Right lobe of liver (tissue), 6 donors: ENCODE measurements around the gene EPS8L2. TPM values are rescaled to one million over a fixed set of nuclear protein-coding genes. Genes with fewer than 3 reads are reported as not detected.

Experiments used
- ATAC-seq, 4 donors: fragments of 200-7000 bp; cut with Tn5 transposase; one replicate each; pipeline ENCODE4 v1.9.1; 2020; ENCODE audit warnings: mild to moderate bottlenecking in 4 of 4, moderate library complexity in 4 of 4
- DNase-seq, 3 donors: peaks; one replicate each; pipeline ENCODE4 v3.0.0-alpha.2; 2020
- H3K27ac ChIP-seq, 3 donors: fragments of 200-600 bp; one replicate each; pipeline ENCODE4 v1.8.0; 2022
- H3K27me3 ChIP-seq, 2 donors: fragments of 200-600 bp; one replicate each; pipeline ENCODE4 v1.8.0; 2022
- H3K36me3 ChIP-seq, 4 donors: fragments of 200-600 bp; sonication (generic) in 1 of 4; one replicate each; pipeline versions ENCODE4 v1.5.1 to v1.8.0; 2017 to 2022; ENCODE audit warnings: control low read depth in 1 of 4
- H3K4me1 ChIP-seq, 4 donors: fragments of 200-600 bp; sonication (generic) in 1 of 4; one replicate each; pipeline versions ENCODE4 v1.5.1 to v1.8.0; 2017 to 2022; ENCODE audit warnings: control low read depth in 1 of 4
- H3K4me3 ChIP-seq, 3 donors: fragments of 200-600 bp; one replicate each; pipeline ENCODE4 v1.8.0; 2022
- H3K9me3 ChIP-seq, 4 donors: fragments of 200-600 bp; sonication (generic) in 1 of 4; one replicate each; pipeline versions ENCODE4 v1.5.1 to v1.8.0; 2017 to 2022; ENCODE audit warnings: control low read depth in 1 of 4
- POLR2A ChIP-seq: fragments of 450-650 bp; IDR thresholded peaks from one replicate; pipeline ENCODE4 v1.6.1; 2017; ENCODE audit warnings: antibody characterized with exemption, mild to moderate bottlenecking
- WGBS: methylation state at CpG from one replicate; pipeline ENCODE4 v1.1.6; 2018; ENCODE audit warnings: low coverage, low lambda C conversion rate; ENCODE audit not compliant: insufficient coverage; ENCODE audit errors: missing lambda C conversion rate; 5-methylcytosine and 5-hydroxymethylcytosine counted together
- intact Hi-C, 2 donors: fragments of 100-400 bp; cut with DNase I; formaldehyde crosslinking; loops; one replicate each; pipeline versions ENCODE4 v1.11.2 to v1.14.1; 2022
- total RNA-seq, 6 experiments: library from RNA; depleted of rRNA in 2 of 6; stranded (reverse); fragments of >200 nt in 2 of 6; fragmentation: NEBNext Ultra II Directional in 3 of 6; extraction: Animal tissue kit (Norgen Biotek cat#: 25700) in 3 of 6; gene quantifications; one replicate each; pipeline versions ENCODE4 v1.1.0 to v1.2.4, GENCODE V29; 2016 to 2023
- TF ChIP-seq, protein P1 (sequence below), 4 donors: fragments of 200-600 bp in 3 of 4; fragments of 450-650 bp in 1 of 4; IDR thresholded peaks; one replicate each; pipeline versions ENCODE4 v1.5.1 to v1.8.0; 2016 to 2022; ENCODE audit warnings: antibody characterized with exemption in 4 of 4, mild to moderate bottlenecking in 2 of 4
- donor health status: DM: no; HTN: yes; CAD: no.
- donor health status: DM: no; HTN: no; CAD: no.
- donor health status: DM: no; HTN: no; CAD: no.
- donor health status: DM: no; HTN: yes; CAD: no.
- donor health status: DM: no; HTN: yes; CAD: no.

The EPS8L2 gene
- total RNA-seq, 6 experiments from 2014 or later, result 95.8 to 184 (median 120) TPM

DNA sequence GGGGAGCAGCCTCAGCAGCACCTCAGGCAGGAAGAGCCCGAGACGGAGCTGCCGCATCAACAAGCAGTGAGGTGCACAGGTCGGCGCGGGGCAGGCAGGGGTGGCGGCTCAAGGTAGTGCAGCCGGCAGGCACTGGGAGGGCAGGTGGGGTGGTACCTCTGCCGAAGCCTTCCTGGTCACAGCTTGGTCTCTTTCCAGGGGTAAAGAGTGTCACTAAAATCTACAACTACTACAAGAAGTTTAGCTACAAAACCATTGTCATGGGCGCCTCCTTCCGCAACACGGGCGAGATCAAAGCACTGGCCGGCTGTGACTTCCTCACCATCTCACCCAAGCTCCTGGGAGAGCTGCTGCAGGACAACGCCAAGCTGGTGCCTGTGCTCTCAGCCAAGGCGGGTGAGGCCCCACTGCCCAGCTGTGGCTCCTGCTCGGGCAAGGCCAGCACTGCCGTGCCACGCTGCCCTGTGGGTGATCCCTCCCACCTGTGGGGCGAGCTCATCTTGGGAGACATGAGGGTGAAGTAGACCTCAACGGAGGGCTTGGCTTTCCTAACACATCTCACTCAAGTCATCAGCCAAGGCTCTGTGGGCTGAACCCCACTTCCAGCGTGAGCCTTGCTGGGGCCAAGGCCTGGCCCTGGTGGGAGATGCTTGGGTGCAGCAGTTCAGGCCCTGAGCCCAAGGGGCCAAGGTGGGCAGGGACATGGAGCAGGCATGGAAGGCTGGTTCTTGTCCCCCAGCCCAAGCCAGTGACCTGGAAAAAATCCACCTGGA, 57.7 kb downstream of the EPS8L2 start:
- ATAC-seq (peak in 2 of 4 donors; percentile 2 to 18), DNase-seq (peak in 1 of 3 donors; percentile 47)
- Histone ChIP-seq H3K4me1 (no peaks in the 10 kb centered on the region), H3K27ac (no peak overlapping the region), H3K4me3 (no peak overlapping the region), H3K36me3 (peaks cover 0 to 75% (median 22%) of the 10 kb centered on the region in 4 donors), H3K27me3 (no peaks in the 10 kb centered on the region), H3K9me3 (no peaks in the 10 kb centered on the region)
- WGBS, result 91% methylated on average over 8 of the region's 22 CpGs
- intact Hi-C loops, result no loop called here
- TF ChIP-seq, protein P1, sequence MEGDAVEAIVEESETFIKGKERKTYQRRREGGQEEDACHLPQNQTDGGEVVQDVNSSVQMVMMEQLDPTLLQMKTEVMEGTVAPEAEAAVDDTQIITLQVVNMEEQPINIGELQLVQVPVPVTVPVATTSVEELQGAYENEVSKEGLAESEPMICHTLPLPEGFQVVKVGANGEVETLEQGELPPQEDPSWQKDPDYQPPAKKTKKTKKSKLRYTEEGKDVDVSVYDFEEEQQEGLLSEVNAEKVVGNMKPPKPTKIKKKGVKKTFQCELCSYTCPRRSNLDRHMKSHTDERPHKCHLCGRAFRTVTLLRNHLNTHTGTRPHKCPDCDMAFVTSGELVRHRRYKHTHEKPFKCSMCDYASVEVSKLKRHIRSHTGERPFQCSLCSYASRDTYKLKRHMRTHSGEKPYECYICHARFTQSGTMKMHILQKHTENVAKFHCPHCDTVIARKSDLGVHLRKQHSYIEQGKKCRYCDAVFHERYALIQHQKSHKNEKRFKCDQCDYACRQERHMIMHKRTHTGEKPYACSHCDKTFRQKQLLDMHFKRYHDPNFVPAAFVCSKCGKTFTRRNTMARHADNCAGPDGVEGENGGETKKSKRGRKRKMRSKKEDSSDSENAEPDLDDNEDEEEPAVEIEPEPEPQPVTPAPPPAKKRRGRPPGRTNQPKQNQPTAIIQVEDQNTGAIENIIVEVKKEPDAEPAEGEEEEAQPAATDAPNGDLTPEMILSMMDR (IDR thresholded peaks at IDR 0.05), result no peak
- no peak for TF ChIP-seq POLR2A

DNA sequence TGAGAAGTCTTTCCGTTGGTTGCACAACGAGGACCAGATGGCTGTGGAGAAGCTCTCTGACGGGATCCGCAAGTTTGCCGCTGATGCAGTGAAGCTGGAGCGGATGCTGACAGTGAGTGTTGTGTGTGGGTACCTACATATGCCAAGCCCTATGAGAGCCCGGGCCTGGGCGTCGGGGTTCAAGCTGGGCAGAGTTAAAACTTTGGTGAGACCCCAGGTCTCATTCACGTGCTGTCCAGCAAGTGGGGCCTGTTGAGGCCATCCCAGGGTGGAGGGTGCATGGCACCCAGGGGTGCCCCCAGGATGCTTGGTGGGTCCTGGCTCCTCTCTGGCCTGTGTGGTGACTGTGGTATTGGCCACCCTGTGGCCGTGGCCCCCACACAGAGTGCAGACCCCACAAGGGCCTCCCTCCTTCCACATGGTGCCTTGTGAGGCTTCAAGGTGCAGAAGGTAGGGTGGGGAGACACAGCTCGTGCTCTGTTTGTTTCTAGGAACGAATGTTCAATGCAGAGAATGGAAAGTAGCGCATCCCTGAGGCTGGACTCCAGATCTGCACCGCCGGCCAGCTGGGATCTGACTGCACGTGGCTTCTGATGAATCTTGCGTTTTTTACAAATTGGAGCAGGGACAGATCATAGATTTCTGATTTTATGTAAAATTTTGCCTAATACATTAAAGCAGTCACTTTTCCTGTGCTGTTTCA, 58.4 kb downstream of the EPS8L2 start:
- 83% methylated on average over 6 of the region's 18 CpGs for WGBS
- Histone ChIP-seq H3K27ac (no peak overlapping the region), H3K36me3 (peaks cover 0 to 68% (median 17%) of the 10 kb centered on the region in 4 donors), H3K4me3 (no peak overlapping the region), H3K4me1 (no peaks in the 10 kb centered on the region), H3K9me3 (no peaks in the 10 kb centered on the region), H3K27me3 (no peaks in the 10 kb centered on the region)
- intact Hi-C loops, result no loop called here
- TF ChIP-seq, protein P1 (IDR thresholded peaks at IDR 0.05), result no peak
- no peak for TF ChIP-seq POLR2A
- DNase-seq (no peak), ATAC-seq (peak in 2 of 4 donors; percentile 2 to 17)

GRCh38 chr11:765025-765801, 59.2 kb downstream of the EPS8L2 start:
- no peaks in the 10 kb centered on the region for H3K9me3 ChIP-seq
- peaks cover 0 to 64% (median 13%) of the 10 kb centered on the region in 4 donors for H3K36me3 ChIP-seq
- H3K4me1 ChIP-seq, result no peaks in the 10 kb centered on the region
- intact Hi-C loops, result no loop called here
- no peak overlapping the region for H3K4me3 ChIP-seq
- WGBS, result 69% methylated on average over 8 of the region's 19 CpGs
- no peak overlapping the region for H3K27ac ChIP-seq
- peak in 2 of 3 donors; percentile 56 to 63 for DNase-seq
- no peaks in the 10 kb centered on the region for H3K27me3 ChIP-seq
- TF ChIP-seq, protein P1 (IDR thresholded peaks at IDR 0.05), result peak; percentile 51 to 59 (median 55)
- TF ChIP-seq POLR2A, result no peak
- ATAC-seq, result peak; percentile 68 to 80 (median 72)

GRCh38 chr11:765802-766091, 59.7 kb downstream of the EPS8L2 start:
- DNase-seq (no peak), ATAC-seq (no peak)
- Histone ChIP-seq H3K4me3 (no peak overlapping the region), H3K27ac (no peak overlapping the region), H3K4me1 (no peaks in the 10 kb centered on the region), H3K36me3 (peaks cover 0 to 60% (median 13%) of the 10 kb centered on the region in 4 donors), H3K9me3 (no peaks in the 10 kb centered on the region), H3K27me3 (no peaks in the 10 kb centered on the region)
- WGBS, result 100% methylated on average over 3 of the region's 8 CpGs
- intact Hi-C loops, result no loop called here
- TF ChIP-seq POLR2A, result no peak
